OCI-LY3 (cell line): ENCODE data around the gene ATP9A.

ENCODE experiments used
- H2AFZ ChIP-seq: fragments of 200-600, 300-600 bp; shearing (Covaris generic); 2 replicates; pipeline ENCODE4 v1.6.0; 2014; ENCODE audit warnings: antibody characterized with exemption, low read depth, low read length
- H3K27ac ChIP-seq: fragments of 200-600, 300-600 bp; sonication (generic); 2 replicates; pipeline ENCODE4 v1.5.1; 2014; ENCODE audit warnings: mild to moderate bottlenecking, low read length, moderate library complexity, mixed read lengths
- H3K27me3 ChIP-seq: fragments of 200-600, 300-600 bp; sonication (generic); 2 replicates; pipeline ENCODE4 v1.6.1; 2014; ENCODE audit warnings: low read depth, low read length, mixed read lengths
- H3K36me3 ChIP-seq: fragments of 200-600, 300-600 bp; sonication (generic); replicated peaks from 2 replicates; pipeline ENCODE3; 2014; ENCODE audit warnings: low read depth, low read length, mixed read lengths
- H3K4me1 ChIP-seq: fragments of 300-600, 200-600 bp; sonication (generic); 2 replicates; pipeline ENCODE4 v1.6.1; 2014; ENCODE audit warnings: low read length, mixed read lengths
- H3K4me2 ChIP-seq: fragments of 200-600, 300-600 bp; sonication (generic); 2 replicates; pipeline ENCODE4 v1.6.1; 2014; ENCODE audit warnings: low read length, mixed read lengths
- H3K4me3 ChIP-seq: fragments of 300-600, 200-600 bp; sonication (generic); 2 replicates; pipeline ENCODE4 v1.5.1; 2014; ENCODE audit warnings: antibody characterized with exemption, mild to moderate bottlenecking, low read length, moderate library complexity
- H3K79me2 ChIP-seq: fragments of 300-600, 200-600 bp; shearing (Covaris generic); 2 replicates; pipeline ENCODE4 v1.6.1; 2014; ENCODE audit warnings: mild to moderate bottlenecking, low read length, mixed read lengths
- H3K9ac ChIP-seq: fragments of 300-600, 200-600 bp; shearing (Covaris generic); 2 replicates; pipeline ENCODE4 v1.6.0; 2014; ENCODE audit warnings: mild to moderate bottlenecking, low read length, moderate library complexity
- H3K9me3 ChIP-seq: fragments of 200-600, 300-600 bp; shearing (Covaris generic); 2 replicates; pipeline ENCODE4 v1.6.1; 2014; ENCODE audit warnings: low read length, mixed read lengths; ENCODE audit not compliant: insufficient read depth
- H4K20me1 ChIP-seq: fragments of 200-600, 300-600 bp; sonication (generic); 2 replicates; pipeline ENCODE4 v1.6.1; 2016; ENCODE audit warnings: low read length, mixed read lengths; ENCODE audit not compliant: insufficient read depth
- EZH2phosphoT487 ChIP-seq: fragments of 200-600 bp; shearing (Covaris generic); IDR thresholded peaks from 2 replicates; pipeline ENCODE4 v1.6.1; 2018; ENCODE audit warnings: antibody characterized with exemption, mixed run types, low read depth
- TF ChIP-seq, protein P1 (sequence below): fragments of 200-600, 300-600 bp; sonication (generic); IDR thresholded peaks from 2 replicates; pipeline ENCODE4 v1.5.1; 2014; ENCODE audit warnings: antibody characterized with exemption, low read length, low read depth

ATP9A gene

DNA sequence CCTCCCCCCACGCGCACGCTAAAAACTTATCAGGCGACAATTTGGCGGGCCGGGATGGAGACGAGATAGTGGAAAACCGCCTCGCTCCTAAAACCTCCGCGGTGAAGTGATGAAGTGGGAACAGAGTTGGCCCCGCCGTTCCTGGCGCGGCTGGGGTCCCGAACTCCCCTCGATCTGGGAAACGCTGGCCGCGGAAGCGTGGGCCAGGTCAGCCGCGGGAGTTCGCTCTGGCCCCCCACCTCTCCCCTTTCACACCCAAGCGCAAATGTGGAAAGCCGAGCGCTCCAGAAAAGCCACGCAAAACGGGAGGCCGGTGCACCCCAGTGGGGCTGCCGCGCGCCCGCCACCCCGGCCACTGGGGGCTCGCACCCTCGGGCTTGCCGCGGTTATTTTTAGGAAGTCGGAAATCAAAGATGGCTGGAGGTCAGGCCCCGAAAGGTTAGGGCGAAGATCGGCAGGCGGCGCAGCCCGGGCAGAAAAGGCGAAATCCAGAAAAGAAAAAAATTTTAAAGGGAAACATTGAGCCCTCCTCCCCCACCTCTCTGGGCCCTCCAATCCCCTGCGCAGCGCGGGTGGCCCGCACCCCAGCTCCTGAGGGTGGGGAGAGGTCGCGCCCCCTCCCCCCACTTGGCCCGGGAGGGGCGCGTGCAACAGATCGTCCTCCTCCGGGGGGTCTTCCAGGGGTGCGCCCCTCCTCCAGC, 33.1 kb upstream of the ATP9A start:
- no peak for TF ChIP-seq EZH2phosphoT487
- TF ChIP-seq, protein P1, sequence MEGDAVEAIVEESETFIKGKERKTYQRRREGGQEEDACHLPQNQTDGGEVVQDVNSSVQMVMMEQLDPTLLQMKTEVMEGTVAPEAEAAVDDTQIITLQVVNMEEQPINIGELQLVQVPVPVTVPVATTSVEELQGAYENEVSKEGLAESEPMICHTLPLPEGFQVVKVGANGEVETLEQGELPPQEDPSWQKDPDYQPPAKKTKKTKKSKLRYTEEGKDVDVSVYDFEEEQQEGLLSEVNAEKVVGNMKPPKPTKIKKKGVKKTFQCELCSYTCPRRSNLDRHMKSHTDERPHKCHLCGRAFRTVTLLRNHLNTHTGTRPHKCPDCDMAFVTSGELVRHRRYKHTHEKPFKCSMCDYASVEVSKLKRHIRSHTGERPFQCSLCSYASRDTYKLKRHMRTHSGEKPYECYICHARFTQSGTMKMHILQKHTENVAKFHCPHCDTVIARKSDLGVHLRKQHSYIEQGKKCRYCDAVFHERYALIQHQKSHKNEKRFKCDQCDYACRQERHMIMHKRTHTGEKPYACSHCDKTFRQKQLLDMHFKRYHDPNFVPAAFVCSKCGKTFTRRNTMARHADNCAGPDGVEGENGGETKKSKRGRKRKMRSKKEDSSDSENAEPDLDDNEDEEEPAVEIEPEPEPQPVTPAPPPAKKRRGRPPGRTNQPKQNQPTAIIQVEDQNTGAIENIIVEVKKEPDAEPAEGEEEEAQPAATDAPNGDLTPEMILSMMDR = no peak

DNA sequence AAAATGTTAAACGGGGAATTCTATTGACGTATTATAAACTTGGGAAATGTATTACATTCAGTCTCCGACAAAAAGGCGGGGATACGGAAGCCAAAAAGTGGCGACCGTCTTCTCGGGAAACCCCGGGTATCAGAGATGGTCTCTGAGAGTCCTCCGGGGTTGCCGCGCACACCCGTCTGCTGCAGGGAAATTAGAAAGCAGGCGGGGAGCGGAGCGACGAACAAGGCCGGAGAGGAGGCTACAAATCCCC, 32.6 kb upstream of the ATP9A start:
- Histone ChIP-seq H3K4me2 (no peak overlapping the region), H3K4me3 (no peak overlapping the region), H3K79me2 (no peaks in the 10 kb centered on the region), H4K20me1 (no peaks in the 10 kb centered on the region), H2AFZ (no peak overlapping the region), H3K9me3 (no peaks in the 10 kb centered on the region), H3K27me3 (peaks cover 23% of the 10 kb centered on the region), H3K36me3 (no peaks in the 10 kb centered on the region), H3K27ac (no peak overlapping the region), H3K9ac (no peak overlapping the region), H3K4me1 (no peaks in the 10 kb centered on the region)
- no peak for TF ChIP-seq EZH2phosphoT487
- TF ChIP-seq, protein P1 = no peak

More for the DNA sequence above, 33.1 kb upstream of the ATP9A start:
- Histone ChIP-seq H3K27me3 (peaks cover 23% of the 10 kb centered on the region), H3K9ac (no peak overlapping the region), H4K20me1 (no peaks in the 10 kb centered on the region), H2AFZ (no peak overlapping the region), H3K36me3 (no peaks in the 10 kb centered on the region), H3K4me2 (no peak overlapping the region), H3K9me3 (no peaks in the 10 kb centered on the region), H3K4me1 (no peaks in the 10 kb centered on the region), H3K27ac (no peak overlapping the region), H3K79me2 (no peaks in the 10 kb centered on the region), H3K4me3 (no peak overlapping the region)

DNA sequence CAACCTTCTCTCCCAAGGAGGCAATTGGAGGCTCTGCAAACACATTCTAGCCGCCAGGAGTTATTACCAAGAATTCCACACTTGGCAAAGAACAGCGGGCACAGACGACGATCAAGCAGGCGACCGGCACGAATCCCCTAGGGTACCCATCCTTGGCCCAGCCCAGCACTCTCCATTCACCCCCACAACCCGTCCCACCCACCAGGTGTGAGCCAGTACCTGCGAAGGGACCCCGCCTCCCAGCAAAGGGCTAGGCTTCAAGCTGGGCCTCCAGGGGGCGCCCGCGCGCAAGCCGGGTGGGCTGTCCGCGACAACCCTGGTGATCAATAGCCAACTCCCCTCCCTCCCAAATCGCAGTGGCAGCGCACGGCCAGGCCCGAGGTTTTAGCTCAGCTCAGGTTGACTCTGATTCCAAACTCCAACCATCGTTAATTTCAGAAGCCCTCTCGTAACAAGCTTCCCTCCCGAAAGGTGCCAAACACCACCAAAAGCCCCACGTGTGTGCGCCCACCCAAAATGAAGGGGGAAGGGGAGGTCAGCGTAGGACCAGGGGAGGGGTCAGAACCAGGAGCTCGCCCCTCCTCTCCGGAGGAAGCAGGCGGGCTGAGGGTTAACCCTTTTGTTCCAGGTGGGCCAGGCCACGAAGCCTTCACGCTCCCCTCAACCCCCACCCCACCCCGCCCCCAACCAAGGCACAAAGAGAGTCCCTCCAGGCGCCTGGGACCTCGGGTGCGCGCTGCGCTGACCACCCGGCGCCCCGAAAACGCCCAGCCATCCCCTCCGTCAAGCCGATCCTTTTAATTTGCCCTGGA, 32.1 kb upstream of the ATP9A start:
- H3K27ac ChIP-seq = no peak overlapping the region
- H4K20me1 ChIP-seq = no peaks in the 10 kb centered on the region
- H2AFZ ChIP-seq = no peak overlapping the region
- H3K4me1 ChIP-seq = no peaks in the 10 kb centered on the region
- TF ChIP-seq, protein P1 = peak; percentile 42
- TF ChIP-seq EZH2phosphoT487 = no peak
- no peaks in the 10 kb centered on the region for H3K9me3 ChIP-seq
- no peaks in the 10 kb centered on the region for H3K79me2 ChIP-seq
- no peak overlapping the region for H3K4me3 ChIP-seq
- no peak overlapping the region for H3K9ac ChIP-seq
- H3K4me2 ChIP-seq = no peak overlapping the region
- peaks cover 23% of the 10 kb centered on the region for H3K27me3 ChIP-seq
- H3K36me3 ChIP-seq = no peaks in the 10 kb centered on the region

DNA sequence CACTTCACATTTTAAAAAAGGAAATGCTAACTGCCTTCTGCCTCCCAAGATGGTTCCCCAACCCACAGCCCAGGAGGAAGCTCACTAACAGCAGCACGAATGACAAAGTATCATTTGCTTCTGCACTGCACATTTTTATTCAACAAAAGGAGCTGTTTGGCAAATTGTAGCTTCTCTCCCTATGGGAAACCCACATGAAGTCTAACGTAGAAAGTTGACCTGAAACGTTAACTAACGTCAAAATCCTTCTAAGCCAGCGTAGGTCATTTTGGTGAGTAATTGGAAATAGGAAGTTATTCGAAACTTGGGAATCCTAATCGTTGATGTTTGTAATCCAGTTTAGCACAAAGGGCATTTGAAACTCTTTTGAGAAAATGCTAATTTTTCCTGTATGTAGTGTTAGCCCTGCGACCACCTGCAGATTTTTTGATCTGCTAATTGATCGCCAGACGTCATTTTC, 31.2 kb upstream of the ATP9A start:
- H4K20me1 ChIP-seq = no peaks in the 10 kb centered on the region
- no peak overlapping the region for H2AFZ ChIP-seq
- no peaks in the 10 kb centered on the region for H3K36me3 ChIP-seq
- no peak overlapping the region for H3K4me3 ChIP-seq
- H3K27me3 ChIP-seq = peaks cover 23% of the 10 kb centered on the region
- H3K79me2 ChIP-seq = no peaks in the 10 kb centered on the region
- H3K9ac ChIP-seq = no peak overlapping the region
- TF ChIP-seq, protein P1 = no peak
- TF ChIP-seq EZH2phosphoT487 = no peak
- no peak overlapping the region for H3K4me2 ChIP-seq
- H3K27ac ChIP-seq = no peak overlapping the region
- H3K4me1 ChIP-seq = no peaks in the 10 kb centered on the region
- no peaks in the 10 kb centered on the region for H3K9me3 ChIP-seq
